Breast epithelium (tissue), 4 donors: Measurements from ENCODE around the gene ATXN10. TPM values are rescaled to one million over a fixed set of nuclear protein-coding genes. Genes with fewer than 3 reads are reported as not detected.

Experiments
- DNase-seq, 2 donors: peaks; one replicate each; pipeline ENCODE4 v3.0.0-alpha.2; 2019; ENCODE audit warnings: low spot score in 2 of 2
- H3K27ac ChIP-seq, 2 donors: fragments of 200-600 bp; sonication (generic) in 1 of 2; one replicate each; pipeline ENCODE4 v1.5.1; 2016 to 2019; ENCODE audit warnings: mild to moderate bottlenecking in 1 of 2
- H3K27me3 ChIP-seq, 2 donors: fragments of 200-600 bp; sonication (generic) in 1 of 2; one replicate each; pipeline versions ENCODE4 v1.5.1 to v1.6.0; 2017 to 2019; ENCODE audit warnings: control low read depth in 1 of 2, mild to moderate bottlenecking in 1 of 2
- H3K36me3 ChIP-seq: fragments of 200-600 bp; one replicate; pipeline ENCODE4 v1.5.1; 2019
- H3K4me1 ChIP-seq, 2 donors: fragments of 200-600 bp; sonication (generic); one replicate each; pipeline ENCODE4 v1.5.1; 2016 to 2019; ENCODE audit warnings: control low read depth in 1 of 2
- H3K4me3 ChIP-seq, 3 donors: fragments of 200-600 bp; sonication (generic); 1 replicate in 2 of 3; 2 replicates in 1 of 3; pipeline ENCODE4 v1.5.1; 2016 to 2019; ENCODE audit warnings: mild to moderate bottlenecking in 3 of 3, moderate library complexity in 2 of 3
- H3K9me3 ChIP-seq, 2 donors: fragments of 200-600 bp; sonication (generic) in 1 of 2; one replicate each; pipeline ENCODE4 v1.5.1; 2016 to 2019; ENCODE audit warnings: control low read depth in 1 of 2
- POLR2A ChIP-seq: fragments of 450-650 bp; IDR thresholded peaks from one replicate; pipeline ENCODE4 v1.6.1; 2016; ENCODE audit warnings: antibody characterized with exemption, mild to moderate bottlenecking, moderate library complexity
- POLR2AphosphoS5 ChIP-seq, 3 donors: sonication (generic); formaldehyde crosslinking; IDR thresholded peaks; one replicate each; pipeline ENCODE4 v1.6.1; 2017; ENCODE audit warnings: antibody characterized with exemption in 3 of 3
- intact Hi-C: fragments of 100-400 bp; cut with DNase I; formaldehyde crosslinking; loops from one replicate; pipeline ENCODE4 v1.15.1; 2023; ENCODE audit warnings: low total_unique reads
- total RNA-seq, 3 donors: library from RNA; depleted of rRNA; stranded (reverse); fragments of >200 nt; gene quantifications; one replicate each; pipeline ENCODE4 v1.1.0, GENCODE V29; 2016
- TF ChIP-seq, protein P1 (sequence below), 3 donors: fragments of 450-650 bp; IDR thresholded peaks; one replicate each; pipeline ENCODE4 v1.5.1; 2016 to 2017; ENCODE audit warnings: antibody characterized with exemption in 3 of 3, mild to moderate bottlenecking in 3 of 3, moderate library complexity in 3 of 3

Gene ATXN10
- total RNA-seq, 3 donors from 2014 or later: 78.6 to 145 (median 138) TPM

DNA sequence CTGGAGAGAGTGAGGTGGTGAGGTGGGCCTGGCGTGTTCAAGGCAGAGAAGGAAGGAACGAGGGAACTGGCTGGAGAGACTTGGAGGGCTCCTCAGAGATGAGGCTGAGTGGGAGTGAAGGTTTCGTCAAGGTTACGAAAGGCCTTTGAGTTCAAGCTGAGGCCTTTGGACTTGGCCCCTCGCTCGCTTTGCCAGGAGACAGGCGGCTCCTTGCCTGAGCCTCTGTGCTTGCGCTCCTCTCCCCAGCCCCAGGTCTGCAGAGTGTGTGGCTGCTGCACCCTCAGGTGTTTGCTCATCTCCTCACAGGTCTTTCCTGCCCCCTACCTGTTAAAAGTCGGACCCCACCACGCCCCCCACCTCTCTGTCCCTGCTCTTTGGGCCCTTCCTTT is 91.6 kb downstream of the ATXN10 start:
- Histone ChIP-seq H3K4me1 (peaks cover 0 to 3% of the 10 kb centered on the region in 2 donors), H3K27me3 (no peaks in the 10 kb centered on the region), H3K9me3 (no peaks in the 10 kb centered on the region), H3K36me3 (no peaks in the 10 kb centered on the region), H3K4me3 (no peak overlapping the region), H3K27ac (no peak overlapping the region)
- no peak for DNase-seq
- intact Hi-C loops: no loop called here
- no peak for TF ChIP-seq POLR2A
- TF ChIP-seq POLR2AphosphoS5 (IDR thresholded peaks at IDR 0.05): no peak
- TF ChIP-seq, protein P1, sequence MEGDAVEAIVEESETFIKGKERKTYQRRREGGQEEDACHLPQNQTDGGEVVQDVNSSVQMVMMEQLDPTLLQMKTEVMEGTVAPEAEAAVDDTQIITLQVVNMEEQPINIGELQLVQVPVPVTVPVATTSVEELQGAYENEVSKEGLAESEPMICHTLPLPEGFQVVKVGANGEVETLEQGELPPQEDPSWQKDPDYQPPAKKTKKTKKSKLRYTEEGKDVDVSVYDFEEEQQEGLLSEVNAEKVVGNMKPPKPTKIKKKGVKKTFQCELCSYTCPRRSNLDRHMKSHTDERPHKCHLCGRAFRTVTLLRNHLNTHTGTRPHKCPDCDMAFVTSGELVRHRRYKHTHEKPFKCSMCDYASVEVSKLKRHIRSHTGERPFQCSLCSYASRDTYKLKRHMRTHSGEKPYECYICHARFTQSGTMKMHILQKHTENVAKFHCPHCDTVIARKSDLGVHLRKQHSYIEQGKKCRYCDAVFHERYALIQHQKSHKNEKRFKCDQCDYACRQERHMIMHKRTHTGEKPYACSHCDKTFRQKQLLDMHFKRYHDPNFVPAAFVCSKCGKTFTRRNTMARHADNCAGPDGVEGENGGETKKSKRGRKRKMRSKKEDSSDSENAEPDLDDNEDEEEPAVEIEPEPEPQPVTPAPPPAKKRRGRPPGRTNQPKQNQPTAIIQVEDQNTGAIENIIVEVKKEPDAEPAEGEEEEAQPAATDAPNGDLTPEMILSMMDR (IDR thresholded peaks at IDR 0.05): no peak

DNA sequence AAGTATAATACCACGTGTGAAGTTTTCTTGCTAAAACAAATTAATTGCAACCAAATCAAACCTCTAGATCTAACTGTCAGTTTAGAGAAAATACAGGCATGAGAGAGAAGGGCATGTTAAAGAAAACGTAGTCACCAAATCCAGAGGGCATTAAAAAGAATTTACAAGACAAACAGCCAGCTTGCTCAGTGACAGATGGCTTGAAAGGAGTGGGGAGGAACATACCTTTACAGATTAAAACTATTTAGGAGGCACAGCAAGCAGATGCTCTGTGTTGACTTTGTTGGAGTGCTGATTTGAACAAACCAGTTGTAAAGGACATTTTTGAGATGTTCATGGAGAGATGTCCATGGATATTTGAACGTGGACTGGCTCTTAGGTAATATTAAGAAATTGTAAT is 96.9 kb downstream of the ATXN10 start:
- Histone ChIP-seq H3K4me3 (no peak overlapping the region), H3K9me3 (no peaks in the 10 kb centered on the region), H3K36me3 (no peaks in the 10 kb centered on the region), H3K4me1 (no peaks in the 10 kb centered on the region), H3K27me3 (no peaks in the 10 kb centered on the region), H3K27ac (no peak overlapping the region)
- TF ChIP-seq, protein P1 (IDR thresholded peaks at IDR 0.05): no peak
- TF ChIP-seq POLR2AphosphoS5 (IDR thresholded peaks at IDR 0.05) (no peak), POLR2A (no peak)
- no peak for DNase-seq
- intact Hi-C loops: no loop called here

DNA sequence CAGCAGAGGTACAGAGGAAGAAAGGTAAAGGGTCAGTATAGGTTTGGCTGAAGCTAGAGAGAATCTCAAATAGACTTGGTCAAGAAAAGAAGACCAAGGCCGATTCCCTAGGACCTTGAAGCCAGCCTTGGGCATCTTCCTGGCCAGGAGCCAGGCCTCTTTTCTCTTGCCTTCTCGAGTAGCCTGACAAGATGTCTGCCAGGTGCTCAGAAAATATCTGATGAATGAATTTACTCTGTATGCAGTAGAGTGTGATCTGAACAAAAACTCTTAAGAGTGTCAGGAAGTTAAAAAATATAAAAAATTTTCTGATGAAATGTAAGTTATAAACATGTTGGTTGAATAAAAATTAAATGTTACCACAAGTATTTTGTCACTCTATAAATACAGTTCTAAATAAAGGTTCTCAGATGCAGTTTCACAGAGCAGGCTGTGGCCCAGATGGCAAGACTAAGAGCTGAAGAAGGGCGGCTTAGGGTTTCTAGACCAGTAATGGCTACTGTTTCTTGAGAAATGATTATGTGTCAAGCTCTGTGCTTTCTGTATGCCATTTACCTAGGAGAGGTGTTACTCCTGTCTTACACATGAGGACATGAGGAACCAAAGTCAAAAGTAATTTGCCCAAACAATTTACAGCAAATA is 98.1 kb downstream of the ATXN10 start:
- intact Hi-C loops: no loop called here
- H3K4me1 ChIP-seq: no peaks in the 10 kb centered on the region
- H3K27me3 ChIP-seq: no peaks in the 10 kb centered on the region
- no peak for DNase-seq
- H3K36me3 ChIP-seq: no peaks in the 10 kb centered on the region
- no peak overlapping the region for H3K4me3 ChIP-seq
- TF ChIP-seq POLR2AphosphoS5 (IDR thresholded peaks at IDR 0.05) (no peak), POLR2A (no peak)
- TF ChIP-seq, protein P1 (IDR thresholded peaks at IDR 0.05): no peak
- no peaks in the 10 kb centered on the region for H3K9me3 ChIP-seq
- no peak overlapping the region for H3K27ac ChIP-seq

DNA sequence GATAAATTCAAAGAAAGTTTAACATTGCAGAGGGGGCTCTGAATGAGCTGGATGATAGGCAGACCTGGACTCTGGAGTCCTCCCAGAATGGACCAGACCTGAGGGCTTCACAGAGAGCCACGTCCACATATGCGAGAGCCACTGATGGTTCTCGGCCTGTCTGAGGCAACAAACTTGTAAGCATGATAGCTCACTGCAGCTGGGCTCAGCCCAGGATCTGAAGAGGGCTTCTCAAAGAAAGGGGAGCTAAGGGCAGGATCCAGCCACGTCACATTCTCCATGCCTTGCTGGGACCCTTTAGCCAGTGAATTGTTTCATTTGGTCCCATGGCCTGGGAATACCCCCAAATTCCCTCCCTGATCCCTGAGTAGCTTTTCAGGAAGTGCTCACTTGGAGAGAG is 98.9 kb downstream of the ATXN10 start:
- no peak overlapping the region for H3K4me3 ChIP-seq
- H3K36me3 ChIP-seq: no peaks in the 10 kb centered on the region
- H3K9me3 ChIP-seq: no peaks in the 10 kb centered on the region
- DNase-seq: no peak
- no peaks in the 10 kb centered on the region for H3K27me3 ChIP-seq
- intact Hi-C loops: no loop called here
- H3K4me1 ChIP-seq: no peaks in the 10 kb centered on the region
- H3K27ac ChIP-seq: no peak overlapping the region
- no peak for TF ChIP-seq POLR2AphosphoS5 (IDR thresholded peaks at IDR 0.05)
- TF ChIP-seq, protein P1 (IDR thresholded peaks at IDR 0.05): no peak
- TF ChIP-seq POLR2A: no peak

DNA sequence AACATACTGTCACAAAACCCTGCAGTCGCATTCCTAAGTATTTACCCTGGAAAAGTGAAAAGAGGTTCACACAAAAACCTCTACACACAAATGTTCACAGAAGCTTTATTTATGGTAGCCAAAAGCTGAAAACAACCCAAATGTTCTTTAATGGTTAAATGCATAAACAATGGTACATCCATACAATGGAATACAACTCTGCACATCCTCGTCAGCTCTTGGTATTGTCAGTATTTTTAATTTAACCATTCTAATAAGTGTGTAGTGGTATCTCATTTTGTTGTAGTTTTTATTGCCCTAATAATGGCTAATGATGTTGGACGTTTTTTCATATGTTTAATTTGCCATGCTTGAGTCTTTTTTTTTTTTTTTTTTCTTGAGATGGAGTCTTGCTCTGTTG is 99.4 kb downstream of the ATXN10 start:
- intact Hi-C loops: no loop called here
- Histone ChIP-seq H3K9me3 (no peaks in the 10 kb centered on the region), H3K36me3 (no peaks in the 10 kb centered on the region), H3K27ac (no peak overlapping the region), H3K27me3 (no peaks in the 10 kb centered on the region), H3K4me1 (no peaks in the 10 kb centered on the region), H3K4me3 (no peak overlapping the region)
- TF ChIP-seq POLR2A: no peak
- no peak for DNase-seq

DNA sequence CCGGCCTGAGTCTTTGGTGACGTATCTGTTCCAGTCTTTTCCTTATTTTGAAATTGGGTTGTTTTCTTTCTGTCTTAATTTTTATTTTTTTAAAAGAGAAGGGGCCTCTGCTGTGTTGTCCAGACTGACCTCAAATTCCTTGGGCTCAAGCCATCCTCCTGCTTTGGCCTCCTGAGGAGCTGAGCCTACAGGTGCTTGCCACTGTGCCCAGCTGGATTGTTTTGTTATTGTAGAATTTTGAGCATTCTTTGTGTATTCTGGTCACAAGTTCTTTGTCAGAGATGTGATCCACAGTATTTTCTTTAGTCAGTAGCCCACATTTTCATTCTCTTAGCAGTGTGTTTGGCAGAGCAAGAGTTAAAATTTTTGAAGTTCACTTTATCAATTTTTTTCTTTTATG is 100.1 kb downstream of the ATXN10 start:
- no peaks in the 10 kb centered on the region for H3K4me1 ChIP-seq
- H3K4me3 ChIP-seq: no peak overlapping the region
- intact Hi-C loops: no loop called here
- TF ChIP-seq POLR2A (no peak), POLR2AphosphoS5 (IDR thresholded peaks at IDR 0.05) (no peak)
- TF ChIP-seq, protein P1 (IDR thresholded peaks at IDR 0.05): no peak
- no peaks in the 10 kb centered on the region for H3K36me3 ChIP-seq
- H3K9me3 ChIP-seq: no peaks in the 10 kb centered on the region
- H3K27me3 ChIP-seq: no peaks in the 10 kb centered on the region
- no peak for DNase-seq
- H3K27ac ChIP-seq: no peak overlapping the region
